Measurements from ENCODE around the gene KIAA2012.

KIAA2012 gene

GRCh38 chr2:202102425-202103000 lies 29.5 kb downstream of the KIAA2012 start (continued):
- TF ChIP-seq ZBTB49 (tag by site-specific recombination; IDR thresholded peaks at IDR 0.05; ENCODE audit: low read depth) = no peak
- TF ChIP-seq TCF7L2 (IDR thresholded peaks at IDR 0.05; ENCODE audit: borderline replicate concordance, low read depth, low read length) = no peak
- TF ChIP-seq ZNF837 (tag by site-specific recombination; IDR thresholded peaks at IDR 0.05) = no peak
- no peak for TF ChIP-seq ZNF449 (tag by site-specific recombination; IDR thresholded peaks at IDR 0.05)
- no peak for TF ChIP-seq BCL6B (tag by site-specific recombination; IDR thresholded peaks at IDR 0.05)
- TF ChIP-seq PRDM10 (tag by site-specific recombination; IDR thresholded peaks at IDR 0.05) = no peak
- no peak for TF ChIP-seq GLI4 (tag by site-specific recombination; IDR thresholded peaks at IDR 0.05)
- no peak for TF ChIP-seq ZBTB6 (tag by site-specific recombination; IDR thresholded peaks at IDR 0.05)
- TF ChIP-seq KLF7 (tag by site-specific recombination; IDR thresholded peaks at IDR 0.05; ENCODE audit: borderline replicate concordance) = no peak
- no peak for TF ChIP-seq WT1 (tag by site-specific recombination; IDR thresholded peaks at IDR 0.05)
- 0 out of 2 replicates have a peak, but pooled peaks have one; percentile 27 for TF ChIP-seq ZBTB17 (tag by site-specific recombination; IDR thresholded peaks at IDR 0.05)
- TF ChIP-seq ZNF114 (tag by site-specific recombination; IDR thresholded peaks at IDR 0.05) = no peak
- no peak for TF ChIP-seq ZFP41 (tag by site-specific recombination; IDR thresholded peaks at IDR 0.05; ENCODE audit: borderline replicate concordance)
- TF ChIP-seq OSR2 (tag by site-specific recombination; IDR thresholded peaks at IDR 0.05) = peak; percentile 92
- TF ChIP-seq ZIC2 (tag by site-specific recombination; IDR thresholded peaks at IDR 0.05) = peak; percentile 85
- no peak for TF ChIP-seq ZNF112 (tag by site-specific recombination; IDR thresholded peaks at IDR 0.05)
- TF ChIP-seq ZNF768 (tag by site-specific recombination; IDR thresholded peaks at IDR 0.05) = no peak
- TF ChIP-seq ZNF174 (tag by site-specific recombination; IDR thresholded peaks at IDR 0.05) = no peak
- no peak for TF ChIP-seq GLI2 (tag by site-specific recombination; IDR thresholded peaks at IDR 0.05; ENCODE audit: borderline replicate concordance, low read depth)
- TF ChIP-seq HOXC10 (CRISPR knock-in tag; IDR thresholded peaks at IDR 0.05) = no peak
- TF ChIP-seq GFI1B (tag by site-specific recombination; IDR thresholded peaks at IDR 0.05) = peak; percentile 59; the same call in 1 of the 2 replicates
- peak; percentile 81 for TF ChIP-seq TRIM28 (IDR thresholded peaks at IDR 0.05; ENCODE audit: borderline replicate concordance, low read length)
- TF ChIP-seq ZNF184 (tag by site-specific recombination; IDR thresholded peaks at IDR 0.05) = no peak
- no peak for TF ChIP-seq ZNF362 (tag by site-specific recombination; IDR thresholded peaks at IDR 0.05)
- no peak for TF ChIP-seq REST (tag by site-specific recombination; IDR thresholded peaks at IDR 0.05)
- TF ChIP-seq GLIS1 (tag by site-specific recombination; IDR thresholded peaks at IDR 0.05) = no peak
